Esophagus squamous epithelium (tissue), 5 donors: ENCODE data around the gene FAM3D. TPM values are rescaled to one million over a fixed set of nuclear protein-coding genes. Genes with fewer than 3 reads are reported as not detected.

Experiments used
- DNase-seq: peaks from one replicate; lab custom pipeline; 2025; lab: John Stamatoyannopoulos, UW
- H3K27ac ChIP-seq, 4 donors: fragments of 200-600 bp; sonication (generic); one replicate each; pipeline ENCODE4 v1.5.1; 2016 to 2019; ENCODE audit warnings: mild to moderate bottlenecking in 1 of 4
- H3K27me3 ChIP-seq, 4 donors: fragments of 200-600 bp; sonication (generic); 1 replicate in 3 of 4; 2 replicates in 1 of 4; pipeline versions ENCODE4 v1.5.1 to v1.6.0; 2017 to 2021; ENCODE audit warnings: antibody characterized with exemption in 1 of 4
- H3K36me3 ChIP-seq, 3 donors: fragments of 200-600 bp; sonication (generic); one replicate each; pipeline ENCODE4 v1.5.1; 2016 to 2019
- H3K4me1 ChIP-seq, 3 donors: fragments of 200-600 bp; sonication (generic); one replicate each; pipeline ENCODE4 v1.5.1; 2017 to 2019
- H3K4me3 ChIP-seq, 4 donors: fragments of 200-600 bp; sonication (generic); 1 replicate in 3 of 4; 2 replicates in 1 of 4; pipeline ENCODE4 v1.5.1; 2016 to 2019; ENCODE audit warnings: mild to moderate bottlenecking in 2 of 4, moderate library complexity in 1 of 4
- H3K9me3 ChIP-seq, 3 donors: fragments of 200-600 bp; sonication (generic); one replicate each; pipeline ENCODE4 v1.5.1; 2016 to 2019
- POLR2A ChIP-seq, 4 donors: fragments of 450-650 bp; IDR thresholded peaks; one replicate each; pipeline ENCODE4 v1.6.1; 2017; ENCODE audit warnings: antibody characterized with exemption in 4 of 4, mild to moderate bottlenecking in 4 of 4, moderate library complexity in 3 of 4
- WGBS, 2 donors: methylation state at CpG; one replicate each; pipeline ENCODE4 v1.1.5; 2018; 5-methylcytosine and 5-hydroxymethylcytosine counted together
- intact Hi-C: fragments of 100-400 bp; cut with DNase I; formaldehyde crosslinking; loops from one replicate; pipeline ENCODE4 v1.15.0; 2022
- total RNA-seq, 4 donors: library from RNA; depleted of rRNA; stranded (reverse); fragments of >200 nt; gene quantifications; one replicate each; pipeline ENCODE4 v1.1.0, GENCODE V29; 2016
- TF ChIP-seq, protein P1 (sequence below), 6 experiments: fragments of 450-650 bp in 4 of 6; fragments of 200-600 bp in 2 of 6; sonication (generic) in 2 of 6; IDR thresholded peaks; one replicate each; pipeline ENCODE4 v1.5.1; 2016 to 2019; ENCODE audit warnings: antibody characterized with exemption in 6 of 6, mild to moderate bottlenecking in 4 of 6, moderate library complexity in 4 of 6
- donor health status: DM: yes; HTN: yes; CAD: no.

The FAM3D gene
- total RNA-seq, 4 donors from 2014 or later = 84.3 to 214 (median 128) TPM

DNA sequence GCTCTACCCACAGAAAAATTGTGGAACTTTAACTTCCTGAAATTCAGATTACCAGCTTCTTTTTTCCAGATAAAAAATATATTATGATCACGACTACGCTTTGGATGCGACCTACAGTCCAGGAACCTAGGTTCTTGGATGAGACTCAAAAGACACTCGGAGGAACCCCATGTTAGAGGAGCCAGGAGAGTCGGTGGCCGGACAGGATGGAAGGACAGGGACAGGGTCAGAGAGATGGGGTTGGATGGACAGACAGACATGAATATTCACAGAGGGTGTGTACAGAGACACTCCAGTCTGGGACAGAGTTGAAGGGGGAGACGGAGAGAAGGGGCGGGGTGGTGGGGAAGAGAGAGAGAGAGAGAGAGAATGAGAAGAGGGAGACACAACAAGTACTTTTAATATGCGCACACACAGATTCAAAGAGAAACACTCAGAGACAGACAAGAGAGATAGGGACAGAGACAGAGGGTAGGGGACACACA is 9.5 kb downstream of the FAM3D start:
- 57 to 75% methylated on average over 9 of the region's 9 CpGs for WGBS, 2 donors
- TF ChIP-seq, protein P1, sequence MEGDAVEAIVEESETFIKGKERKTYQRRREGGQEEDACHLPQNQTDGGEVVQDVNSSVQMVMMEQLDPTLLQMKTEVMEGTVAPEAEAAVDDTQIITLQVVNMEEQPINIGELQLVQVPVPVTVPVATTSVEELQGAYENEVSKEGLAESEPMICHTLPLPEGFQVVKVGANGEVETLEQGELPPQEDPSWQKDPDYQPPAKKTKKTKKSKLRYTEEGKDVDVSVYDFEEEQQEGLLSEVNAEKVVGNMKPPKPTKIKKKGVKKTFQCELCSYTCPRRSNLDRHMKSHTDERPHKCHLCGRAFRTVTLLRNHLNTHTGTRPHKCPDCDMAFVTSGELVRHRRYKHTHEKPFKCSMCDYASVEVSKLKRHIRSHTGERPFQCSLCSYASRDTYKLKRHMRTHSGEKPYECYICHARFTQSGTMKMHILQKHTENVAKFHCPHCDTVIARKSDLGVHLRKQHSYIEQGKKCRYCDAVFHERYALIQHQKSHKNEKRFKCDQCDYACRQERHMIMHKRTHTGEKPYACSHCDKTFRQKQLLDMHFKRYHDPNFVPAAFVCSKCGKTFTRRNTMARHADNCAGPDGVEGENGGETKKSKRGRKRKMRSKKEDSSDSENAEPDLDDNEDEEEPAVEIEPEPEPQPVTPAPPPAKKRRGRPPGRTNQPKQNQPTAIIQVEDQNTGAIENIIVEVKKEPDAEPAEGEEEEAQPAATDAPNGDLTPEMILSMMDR (IDR thresholded peaks at IDR 0.05) = no peak
- TF ChIP-seq POLR2A (IDR thresholded peaks at IDR 0.05) = no peak
- Histone ChIP-seq H3K4me3 (peak overlapping the region; percentile 22 to 42 (median 36)), H3K4me1 (peaks cover 0 to 33% (median 0%) of the 10 kb centered on the region in 3 donors), H3K27me3 (no peaks in the 10 kb centered on the region), H3K9me3 (no peaks in the 10 kb centered on the region), H3K36me3 (peaks cover 0 to 5% (median 0%) of the 10 kb centered on the region in 3 donors), H3K27ac (peak overlapping the region; percentile 59 to 75 (median 73))
- DNase-seq = no peak
- intact Hi-C loops = no loop called here

DNA sequence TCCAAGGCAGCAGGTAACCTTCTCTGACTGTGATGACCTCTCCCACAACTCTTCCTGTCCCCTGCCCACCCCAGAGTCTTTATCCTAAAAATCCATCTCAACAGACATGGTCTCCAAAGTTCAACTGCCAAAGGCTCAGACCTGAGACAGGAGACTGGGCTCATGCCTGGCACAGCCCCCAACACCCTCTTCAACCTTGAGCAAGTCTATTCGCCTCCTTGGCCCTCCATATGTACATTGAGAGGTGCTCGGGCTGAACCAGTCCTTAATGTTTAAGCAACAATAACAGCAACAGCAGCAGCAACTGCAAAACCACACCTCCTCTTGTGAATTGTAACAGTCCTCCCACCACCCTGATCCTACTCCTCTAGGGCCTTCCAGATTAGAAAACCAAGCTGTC is 9.9 kb downstream of the FAM3D start:
- intact Hi-C loops = no loop called here
- H3K4me1 ChIP-seq = peaks cover 0 to 30% (median 0%) of the 10 kb centered on the region in 3 donors
- H3K36me3 ChIP-seq = peaks cover 0 to 5% (median 0%) of the 10 kb centered on the region in 3 donors
- no peaks in the 10 kb centered on the region for H3K9me3 ChIP-seq
- no peak for TF ChIP-seq POLR2A (IDR thresholded peaks at IDR 0.05)
- TF ChIP-seq, protein P1 (IDR thresholded peaks at IDR 0.05) = no peak
- peak overlapping the region in 3 of 4 donors; percentile 71 to 75 (median 75) for H3K27ac ChIP-seq
- H3K4me3 ChIP-seq = peak overlapping the region; percentile 22 to 42 (median 36)
- H3K27me3 ChIP-seq = no peaks in the 10 kb centered on the region
- WGBS, 2 donors = 49 to 92% methylated on average over 2 of the region's 2 CpGs
- no peak for DNase-seq

DNA sequence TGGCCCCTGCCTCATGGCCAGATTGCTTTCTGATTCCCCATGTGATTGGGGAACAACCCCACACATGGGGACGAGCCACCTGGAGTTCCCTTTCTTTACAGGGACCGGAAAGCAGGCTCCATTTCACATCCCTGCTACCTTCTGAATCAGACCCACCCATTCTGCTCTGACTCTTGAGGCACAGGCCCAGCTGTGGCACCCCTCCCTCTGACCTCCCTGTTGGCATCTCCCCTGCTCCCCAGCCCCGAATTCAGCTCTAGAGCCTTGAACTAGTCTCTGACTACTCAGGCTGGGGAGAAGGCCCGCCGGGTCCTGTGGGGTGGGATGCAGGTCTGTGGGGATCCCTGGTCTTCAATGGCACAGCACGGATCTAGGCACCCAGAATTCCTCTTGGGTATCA is 12.1 kb downstream of the FAM3D start:
- WGBS, 2 donors = 90 to 100% methylated on average over 1 to 3 of the region's 6 CpGs

DNA sequence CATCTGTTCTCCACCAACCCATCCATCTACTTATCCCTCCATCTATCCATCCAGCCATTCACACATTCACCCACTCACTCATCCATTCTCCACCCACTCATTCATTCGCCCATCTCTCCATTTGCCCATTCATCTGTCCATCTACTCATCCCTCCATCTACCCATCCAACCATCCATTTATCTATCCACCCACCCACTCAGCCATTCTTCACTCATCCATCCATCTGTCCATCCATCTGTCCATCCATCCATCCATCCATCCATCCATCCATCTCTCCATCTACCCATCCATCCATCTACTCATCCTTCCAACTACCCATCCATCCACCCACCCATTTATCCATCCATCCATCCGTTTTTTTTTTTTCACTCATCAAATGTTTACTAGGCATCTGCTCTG is 13.9 kb downstream of the FAM3D start:
- H3K36me3 ChIP-seq = peaks cover 0 to 5% (median 0%) of the 10 kb centered on the region in 3 donors
- TF ChIP-seq, protein P1 (IDR thresholded peaks at IDR 0.05) = no peak
- TF ChIP-seq POLR2A (IDR thresholded peaks at IDR 0.05) = no peak
- peaks cover 0 to 19% (median under 1%) of the 10 kb centered on the region in 3 donors for H3K4me1 ChIP-seq
- H3K9me3 ChIP-seq = peaks cover 0 to 5% (median 0%) of the 10 kb centered on the region in 3 donors
- no peak for DNase-seq
- intact Hi-C loops = no loop called here
- H3K27ac ChIP-seq = no peak overlapping the region
- H3K27me3 ChIP-seq = no peaks in the 10 kb centered on the region
- WGBS, 2 donors = 46 to 75% methylated on average over 2 of the region's 2 CpGs
- H3K4me3 ChIP-seq = no peak overlapping the region

More for the DNA sequence above, 12.1 kb downstream of the FAM3D start:
- no peaks in the 10 kb centered on the region for H3K27me3 ChIP-seq
- H3K36me3 ChIP-seq = peaks cover 0 to 5% (median 0%) of the 10 kb centered on the region in 3 donors
- no peaks in the 10 kb centered on the region for H3K9me3 ChIP-seq
- intact Hi-C loops = no loop called here
- no peak for DNase-seq
- no peak overlapping the region for H3K4me3 ChIP-seq
- TF ChIP-seq POLR2A (IDR thresholded peaks at IDR 0.05) = no peak
- TF ChIP-seq, protein P1 (IDR thresholded peaks at IDR 0.05) = no peak
- H3K27ac ChIP-seq = no peak overlapping the region
- H3K4me1 ChIP-seq = peaks cover 0 to 22% (median 0%) of the 10 kb centered on the region in 3 donors

DNA sequence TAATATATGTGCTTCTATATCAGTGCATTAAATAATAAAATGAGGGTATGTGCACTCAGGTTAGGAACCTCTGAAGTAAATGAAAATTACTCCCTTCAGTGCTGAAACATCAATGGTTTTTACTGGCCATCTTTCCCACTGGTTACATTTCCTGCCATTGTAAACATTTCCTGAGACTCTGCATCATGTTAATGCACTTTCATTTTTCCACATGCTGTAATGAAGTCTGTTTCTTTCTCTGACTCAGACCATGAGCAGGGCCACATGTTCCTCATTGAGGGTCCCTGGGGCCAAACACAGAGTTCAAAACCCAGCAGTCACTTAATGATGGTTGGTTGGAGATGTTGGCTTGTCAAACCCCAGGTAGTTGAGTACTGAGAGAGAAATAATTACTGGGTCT is 15.3 kb downstream of the FAM3D start:
- Histone ChIP-seq H3K27ac (no peak overlapping the region), H3K27me3 (no peaks in the 10 kb centered on the region), H3K36me3 (peaks cover 0 to 5% (median 0%) of the 10 kb centered on the region in 3 donors), H3K4me1 (peaks cover 12 to 27% (median 14%) of the 10 kb centered on the region in 3 donors), H3K4me3 (no peak overlapping the region), H3K9me3 (peaks cover 0 to 5% (median 0%) of the 10 kb centered on the region in 3 donors)
- intact Hi-C loops = no loop called here
- no peak for DNase-seq
- TF ChIP-seq POLR2A (IDR thresholded peaks at IDR 0.05) = no peak
- TF ChIP-seq, protein P1 (IDR thresholded peaks at IDR 0.05) = no peak
